ENCODE measurements around the gene RHEB. TPM values are rescaled to one million over a fixed set of nuclear protein-coding genes. Genes with fewer than 3 reads are reported as not detected.
A peak's percentile ranks its signal among the peaks of the same experiment; 100 is the strongest.

Gene RHEB, protein sequence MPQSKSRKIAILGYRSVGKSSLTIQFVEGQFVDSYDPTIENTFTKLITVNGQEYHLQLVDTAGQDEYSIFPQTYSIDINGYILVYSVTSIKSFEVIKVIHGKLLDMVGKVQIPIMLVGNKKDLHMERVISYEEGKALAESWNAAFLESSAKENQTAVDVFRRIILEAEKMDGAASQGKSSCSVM
- total RNA-seq: 68.6 TPM

DNA sequence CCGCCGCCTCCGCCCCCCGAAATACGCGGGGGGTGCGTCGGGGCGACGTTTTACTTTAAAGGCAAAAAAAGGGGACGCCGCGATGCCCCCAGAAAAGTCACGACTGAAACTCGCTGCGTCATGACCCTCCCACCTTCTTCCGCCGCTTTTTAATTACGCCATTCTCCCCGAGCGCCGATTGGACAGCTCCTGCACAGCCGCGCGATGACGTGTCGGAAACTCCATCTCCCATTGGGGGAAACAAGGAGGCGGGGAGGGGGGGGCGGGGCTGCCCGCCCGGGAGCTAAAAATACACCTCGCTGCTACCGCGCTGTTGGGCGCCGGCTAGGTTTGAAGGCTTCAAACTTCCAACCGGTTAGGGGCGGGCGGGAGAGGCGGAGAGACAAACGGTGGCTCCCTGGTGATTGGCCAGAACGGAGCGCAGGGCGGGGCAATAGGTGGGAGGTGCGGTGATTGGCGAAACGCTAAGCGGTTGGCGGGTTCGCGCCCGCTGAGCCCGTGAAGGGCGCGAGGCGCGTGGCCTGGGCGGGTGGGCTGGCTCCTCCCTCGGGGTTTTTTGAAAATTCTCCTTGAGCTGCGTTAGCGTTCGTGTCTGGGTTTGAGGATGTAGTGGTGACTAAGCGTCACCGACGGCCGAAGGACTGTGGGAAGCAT is at the start of gene RHEB:
RHEB (minus strand) TSS at position 131 of the 654 bp plus-strand sequence. CDS start 384 bp downstream, outside the sequence.
- DNase-seq (ENCODE audit: low spot score in 2 of 2): peak; percentile 96 to 99
- TF ChIP-seq, protein P1, sequence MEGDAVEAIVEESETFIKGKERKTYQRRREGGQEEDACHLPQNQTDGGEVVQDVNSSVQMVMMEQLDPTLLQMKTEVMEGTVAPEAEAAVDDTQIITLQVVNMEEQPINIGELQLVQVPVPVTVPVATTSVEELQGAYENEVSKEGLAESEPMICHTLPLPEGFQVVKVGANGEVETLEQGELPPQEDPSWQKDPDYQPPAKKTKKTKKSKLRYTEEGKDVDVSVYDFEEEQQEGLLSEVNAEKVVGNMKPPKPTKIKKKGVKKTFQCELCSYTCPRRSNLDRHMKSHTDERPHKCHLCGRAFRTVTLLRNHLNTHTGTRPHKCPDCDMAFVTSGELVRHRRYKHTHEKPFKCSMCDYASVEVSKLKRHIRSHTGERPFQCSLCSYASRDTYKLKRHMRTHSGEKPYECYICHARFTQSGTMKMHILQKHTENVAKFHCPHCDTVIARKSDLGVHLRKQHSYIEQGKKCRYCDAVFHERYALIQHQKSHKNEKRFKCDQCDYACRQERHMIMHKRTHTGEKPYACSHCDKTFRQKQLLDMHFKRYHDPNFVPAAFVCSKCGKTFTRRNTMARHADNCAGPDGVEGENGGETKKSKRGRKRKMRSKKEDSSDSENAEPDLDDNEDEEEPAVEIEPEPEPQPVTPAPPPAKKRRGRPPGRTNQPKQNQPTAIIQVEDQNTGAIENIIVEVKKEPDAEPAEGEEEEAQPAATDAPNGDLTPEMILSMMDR (IDR thresholded peaks at IDR 0.05): no peak
- H3K4me3 ChIP-seq: peak within 1 kb of the TSS; percentile 86 to 98
- H3K27ac ChIP-seq: peak within 1 kb of the TSS; percentile 98 to 100
- H3K4me1 ChIP-seq: peaks cover 0 to 16% of the 10 kb centered on the region in 2 donors
- H3K27me3 ChIP-seq: no peaks in the 10 kb centered on the region
- no peaks in the 10 kb centered on the region for H3K9me3 ChIP-seq
- no peaks in the 10 kb centered on the region for H3K36me3 ChIP-seq
- intact Hi-C loops (cut with DNase I): loop anchor here (2.0 to 10.0 kb wide), 8 partner anchors 15 to 355 kb away; partner anchors contain the start of gene PRKAG2

DNA sequence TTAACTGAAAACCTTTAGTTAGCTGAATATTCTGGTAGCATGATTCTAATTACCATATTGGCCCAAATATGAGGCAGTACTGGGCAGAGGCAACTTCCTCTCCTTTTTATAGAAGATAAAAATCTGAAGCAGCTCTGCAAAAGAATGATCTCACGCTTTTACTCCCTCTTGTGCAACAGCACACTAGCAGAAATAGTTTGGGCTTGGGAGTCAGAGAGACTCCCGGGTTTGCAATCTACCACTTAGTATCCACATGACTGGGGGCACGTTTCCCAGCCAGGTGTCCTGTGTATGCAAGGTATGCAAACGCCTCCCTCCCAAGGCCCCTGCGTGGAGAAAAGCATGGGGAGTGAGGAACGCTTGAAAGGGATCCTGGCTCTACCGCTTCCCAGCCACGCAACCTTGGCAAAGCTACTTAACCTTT is 47.2 kb upstream of the RHEB start:
- H3K9me3 ChIP-seq: no peaks in the 10 kb centered on the region
- no peak for DNase-seq (ENCODE audit: low spot score in 2 of 2)
- TF ChIP-seq, protein P1 (IDR thresholded peaks at IDR 0.05): no peak
- H3K27me3 ChIP-seq: no peaks in the 10 kb centered on the region
- peak overlapping the region; percentile 31 to 45 for H3K27ac ChIP-seq
- H3K4me3 ChIP-seq: no peak overlapping the region
- peaks cover 34 to 36% of the 10 kb centered on the region in 2 donors for H3K36me3 ChIP-seq
- intact Hi-C loops (cut with DNase I): no loop called here
- H3K4me1 ChIP-seq: no peaks in the 10 kb centered on the region

DNA sequence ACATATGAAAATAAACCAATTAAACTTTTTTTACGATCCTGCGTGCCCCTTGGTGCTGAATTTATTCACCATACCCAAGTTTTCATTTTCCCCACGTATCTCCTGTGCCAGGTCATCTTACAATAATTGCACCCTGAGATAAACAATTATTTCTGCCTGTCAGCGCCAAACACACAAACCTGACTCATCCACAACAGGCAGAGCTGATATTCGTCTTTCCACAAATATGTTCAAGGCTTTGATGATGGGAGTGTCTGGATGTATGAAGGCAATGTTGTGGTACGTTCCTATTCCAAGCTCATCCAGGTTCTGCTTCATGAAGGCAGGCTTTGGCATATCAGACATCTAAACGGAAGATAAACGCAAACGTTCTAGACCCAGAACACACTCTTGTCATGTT is 45.8 kb upstream of the RHEB start:
- Histone ChIP-seq H3K27ac (no peak overlapping the region), H3K36me3 (peaks cover 36 to 38% of the 10 kb centered on the region in 2 donors), H3K4me1 (no peaks in the 10 kb centered on the region), H3K9me3 (no peaks in the 10 kb centered on the region), H3K4me3 (no peak overlapping the region), H3K27me3 (no peaks in the 10 kb centered on the region)
- TF ChIP-seq, protein P1 (IDR thresholded peaks at IDR 0.05): no peak
- DNase-seq (ENCODE audit: low spot score in 2 of 2): no peak
- intact Hi-C loops (cut with DNase I): no loop called here

DNA sequence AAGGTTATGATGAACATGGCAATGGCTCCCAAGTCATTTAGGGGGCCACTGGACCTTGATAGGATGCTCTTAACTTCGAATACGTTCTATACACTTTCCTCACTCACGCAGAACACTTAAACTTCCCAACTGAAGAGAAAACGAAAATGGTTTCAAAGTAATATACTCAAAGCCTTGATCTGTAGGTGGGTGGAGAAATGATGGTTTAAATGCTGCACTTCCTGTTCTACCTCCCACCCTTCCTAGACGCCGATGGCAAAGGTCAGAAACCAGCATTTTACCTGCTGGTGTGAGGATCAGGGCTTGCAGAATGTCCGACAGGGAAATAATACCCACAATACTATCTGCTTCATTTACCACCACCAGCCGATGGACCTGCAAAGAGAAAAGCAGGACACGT is 40.5 kb upstream of the RHEB start:
- Histone ChIP-seq H3K4me1 (no peaks in the 10 kb centered on the region), H3K36me3 (peaks cover 49 to 75% of the 10 kb centered on the region in 2 donors), H3K27me3 (no peaks in the 10 kb centered on the region), H3K4me3 (no peak overlapping the region), H3K27ac (no peak overlapping the region), H3K9me3 (no peaks in the 10 kb centered on the region)
- TF ChIP-seq, protein P1 (IDR thresholded peaks at IDR 0.05): no peak
- no peak for DNase-seq (ENCODE audit: low spot score in 2 of 2)
- intact Hi-C loops (cut with DNase I): no loop called here

DNA sequence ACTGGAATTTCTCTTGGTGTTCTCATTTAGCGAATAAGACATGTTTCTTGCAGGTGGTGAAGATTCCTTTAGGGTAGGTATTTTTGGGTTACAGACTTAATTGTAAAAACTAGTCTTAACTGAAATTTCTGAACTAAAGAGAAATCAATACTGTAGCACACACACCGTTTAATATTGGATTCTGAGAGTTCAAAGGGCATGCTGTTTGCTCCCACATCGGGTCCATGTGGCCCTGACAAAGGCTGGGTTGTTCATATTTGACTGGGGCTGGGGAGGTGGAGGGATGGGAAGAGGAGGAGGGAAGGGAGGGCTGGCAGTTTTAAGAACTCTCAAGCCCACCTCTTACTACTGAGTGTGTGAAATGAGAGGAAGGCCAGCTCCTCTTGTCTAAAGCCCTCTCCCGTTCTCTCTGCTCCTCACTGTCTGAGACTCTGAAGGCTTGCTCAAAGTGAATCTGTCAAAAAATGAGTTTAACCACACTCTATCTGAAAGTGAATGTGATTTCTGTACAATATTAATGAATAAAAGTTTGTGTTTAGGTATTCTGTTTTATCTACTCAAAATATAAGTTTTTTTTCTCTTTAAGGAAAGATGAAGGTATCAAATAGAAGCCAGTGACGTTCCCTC is 40.0 kb upstream of the RHEB start:
- Histone ChIP-seq H3K27me3 (no peaks in the 10 kb centered on the region), H3K9me3 (no peaks in the 10 kb centered on the region), H3K4me3 (no peak overlapping the region), H3K4me1 (no peaks in the 10 kb centered on the region), H3K27ac (no peak overlapping the region), H3K36me3 (peaks cover 50 to 72% of the 10 kb centered on the region in 2 donors)
- no peak for DNase-seq (ENCODE audit: low spot score in 2 of 2)
- TF ChIP-seq, protein P1 (IDR thresholded peaks at IDR 0.05): no peak
- intact Hi-C loops (cut with DNase I): no loop called here
